Stimulated activated CD4-positive, alpha-beta T cell treated with anti-CD3 and anti-CD28 coated beads, Interleukin-12 subunit alpha, Interleukin-12 subunit beta, amount 100 ng/mL, for 24 hours (primary cell): ENCODE data around the gene NFKBIL1.
"Not testable (repeated sequence)": the region's sequence is repeated elsewhere in the genome, so short reads cannot be mapped to it uniquely, and the experiment has no call there.

ENCODE experiments used
- DNase-seq, 2 experiments: peaks; one replicate each; pipeline ENCODE4 v3.0.0-alpha.2; 2020; ENCODE audit warnings: low read depth in 2 of 2

Gene NFKBIL1

GRCh38 chr6:31580438-31580740 lies 33.0 kb downstream of the NFKBIL1 start:
- DNase-seq, result no peak

DNA sequence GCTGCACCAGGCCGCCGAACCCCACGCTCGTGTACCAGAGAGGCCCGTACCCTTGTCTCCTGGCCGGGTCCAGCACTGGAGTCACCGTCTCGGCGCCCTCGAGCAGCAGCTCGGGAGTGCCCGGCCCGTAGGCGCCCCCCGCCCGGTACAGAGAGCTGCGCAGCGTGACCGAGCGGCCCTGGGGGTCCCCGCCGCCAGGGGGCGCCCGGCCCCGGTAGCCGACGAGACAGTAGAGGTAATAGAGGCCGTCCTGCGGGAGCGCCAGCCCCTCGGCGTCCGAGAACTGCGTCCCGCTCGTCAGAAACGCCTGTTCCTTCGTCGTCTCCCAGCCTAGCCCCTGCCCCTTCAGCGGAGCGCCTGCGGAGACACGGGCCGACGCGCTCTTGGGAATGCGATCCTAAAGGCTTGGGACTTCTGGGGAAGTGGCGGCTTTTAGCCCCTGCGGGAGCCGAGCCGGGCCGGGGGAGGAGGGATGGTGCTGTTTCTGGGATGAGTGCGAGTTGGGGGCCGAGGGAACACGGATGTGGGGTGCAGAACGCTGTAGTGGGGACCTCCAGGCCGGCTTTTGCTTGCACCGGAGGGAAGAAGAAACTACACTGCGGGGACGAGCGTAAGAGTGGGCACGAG lies 33.5 kb downstream of the NFKBIL1 start:
- DNase-seq, result peak; percentile 75 to 89

- no peak for DNase-seq
Observed at GRCh38 chr6:31581434-31582229, 34.2 kb downstream of the NFKBIL1 start.

- DNase-seq, result no peak
Observed at GRCh38 chr6:31582230-31582643, 34.8 kb downstream of the NFKBIL1 start, which contains the start of gene LTB. LTB (minus strand) TSS chr6:31582424; CDS start chr6:31582417, 7 bp downstream.

DNA sequence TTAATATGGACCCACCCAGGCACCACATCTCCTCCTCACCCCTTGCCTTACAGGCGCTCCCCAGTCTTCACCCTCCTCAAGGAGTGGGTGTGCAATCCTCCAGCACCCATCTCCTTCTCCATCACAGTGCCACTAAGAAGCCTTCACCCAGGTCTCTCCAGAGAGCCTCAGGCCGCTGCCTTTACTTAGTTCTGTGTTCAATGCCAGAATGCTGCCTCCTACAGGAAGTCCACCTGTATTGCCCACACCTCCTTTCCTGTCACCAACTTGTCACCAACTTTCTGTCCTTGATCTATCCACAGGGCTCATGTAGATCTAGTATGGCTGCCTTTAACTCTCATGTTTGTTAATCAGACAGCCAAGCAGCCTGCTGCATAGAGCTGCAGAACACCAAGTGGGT lies 38.1 kb downstream of the NFKBIL1 start:
- no peak for DNase-seq

DNA sequence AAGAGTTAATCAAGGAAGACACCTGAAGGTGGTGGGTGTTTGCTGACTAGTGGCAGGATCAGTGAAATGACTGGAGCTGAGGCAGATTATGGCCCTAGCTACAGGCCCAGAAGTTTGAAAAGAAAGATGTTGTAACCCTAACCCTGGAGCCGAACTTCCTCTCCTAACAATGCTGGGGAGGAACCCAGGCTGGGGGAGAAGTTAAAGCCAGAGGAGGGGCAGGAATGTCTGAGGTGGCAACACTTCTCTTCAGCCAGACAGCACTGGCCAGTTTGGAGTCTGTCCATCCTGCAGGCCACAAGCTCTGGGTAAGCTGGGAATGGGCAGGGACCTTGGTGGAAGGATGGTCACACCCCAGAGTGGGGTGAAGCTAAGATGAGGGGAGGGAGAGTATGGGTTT lies 38.6 kb downstream of the NFKBIL1 start, which contains the start of gene LST1:
Gene LST1, plus strand, starts transcription at position 270 of the 400 bp plus-strand sequence. CDS start 1,023 bp downstream, outside the sequence.
- DNase-seq, result no peak

DNA sequence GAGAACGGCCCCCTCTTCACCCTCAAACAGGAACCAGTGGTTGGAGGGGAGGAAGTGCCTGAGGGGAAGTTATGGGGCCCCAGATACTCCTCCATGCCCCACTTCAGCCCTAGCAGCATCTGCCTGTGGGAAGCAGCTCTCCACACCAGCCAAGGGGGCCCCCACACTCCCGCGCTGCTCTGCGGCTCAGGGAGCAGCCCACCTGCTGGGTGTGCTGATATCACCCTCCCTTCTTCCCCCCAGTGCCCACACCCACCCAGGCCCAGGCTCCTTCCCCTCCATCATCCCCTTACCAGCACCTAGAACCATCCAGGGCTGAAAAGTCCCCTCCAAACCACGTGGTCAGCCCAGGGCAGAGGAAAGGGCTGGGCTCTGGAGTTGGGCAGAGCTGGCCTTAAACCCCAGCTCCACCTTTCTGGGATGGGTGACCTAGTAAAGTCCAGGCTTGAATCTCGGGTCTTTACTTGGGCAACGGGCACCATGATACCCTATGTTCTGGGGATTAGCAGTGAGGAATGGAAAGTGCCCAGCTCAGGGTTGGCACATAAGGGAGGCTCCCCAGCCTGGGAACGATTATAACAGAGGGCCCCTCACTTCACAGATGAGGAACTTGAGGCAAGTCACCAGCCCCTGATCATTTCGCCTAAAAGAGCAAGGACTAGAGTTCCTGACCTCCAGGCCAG lies 39.3 kb downstream of the NFKBIL1 start:
- DNase-seq, result no peak

GRCh38 chr6:31587791-31588777 lies 40.7 kb downstream of the NFKBIL1 start:
- DNase-seq, result no peak

DNA sequence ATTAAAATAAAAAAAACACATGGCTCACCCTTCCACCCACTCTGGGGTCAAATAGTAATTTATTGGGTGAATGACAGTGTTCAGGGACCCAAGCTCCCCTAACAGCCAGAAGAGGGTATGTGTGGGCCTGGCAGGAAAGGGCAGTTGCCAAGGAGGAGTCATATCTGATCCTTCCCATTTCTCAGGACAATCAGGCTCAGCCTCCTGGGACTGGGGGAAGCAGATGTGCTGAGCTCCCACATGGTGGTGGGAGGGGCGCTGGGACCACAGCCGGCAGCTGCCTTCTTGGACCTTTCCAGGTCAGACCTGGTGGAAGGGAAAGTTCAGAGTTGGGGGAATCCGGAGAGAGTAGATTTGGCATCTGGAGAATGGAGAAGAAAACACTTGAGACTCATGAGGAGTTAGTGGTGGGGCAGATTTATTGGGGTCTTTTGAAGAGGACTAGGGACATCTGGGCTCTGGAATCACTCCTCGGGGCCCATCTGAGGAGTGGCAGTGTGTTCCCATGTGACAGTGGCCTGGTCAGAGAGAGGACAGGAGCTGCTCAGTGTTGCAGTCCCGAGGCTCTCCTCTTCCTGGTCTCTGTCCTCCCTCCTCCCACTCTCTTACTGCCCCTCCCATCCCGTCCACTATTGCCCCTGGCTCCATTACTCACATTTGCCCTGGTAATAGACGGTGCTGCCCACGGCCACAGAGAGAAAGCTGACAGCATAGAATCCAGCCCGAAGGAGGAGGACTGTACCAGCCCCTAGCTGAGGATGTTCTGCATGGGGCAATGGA lies 41.7 kb downstream of the NFKBIL1 start:
- no peak for DNase-seq

DNA sequence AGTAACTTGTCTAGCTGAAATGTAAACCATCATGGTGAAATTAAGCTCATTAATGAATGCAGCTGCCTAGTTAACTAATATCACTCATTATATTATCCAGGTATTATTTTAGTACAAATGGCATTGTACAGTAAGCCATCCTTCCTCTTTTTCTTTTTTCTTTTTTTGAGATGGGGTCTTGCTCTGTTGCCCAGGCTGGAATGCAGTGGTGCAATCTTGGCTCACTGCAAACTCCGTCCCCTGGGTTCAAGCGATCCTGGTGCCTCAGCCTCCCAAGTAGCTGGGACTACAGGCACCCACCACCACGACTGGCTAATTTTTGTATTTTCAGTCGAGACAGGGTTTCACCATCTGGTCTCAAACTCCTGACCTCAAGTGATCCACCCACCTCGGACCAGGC lies 43.3 kb downstream of the NFKBIL1 start:
- not testable (repeated sequence) for DNase-seq

DNA sequence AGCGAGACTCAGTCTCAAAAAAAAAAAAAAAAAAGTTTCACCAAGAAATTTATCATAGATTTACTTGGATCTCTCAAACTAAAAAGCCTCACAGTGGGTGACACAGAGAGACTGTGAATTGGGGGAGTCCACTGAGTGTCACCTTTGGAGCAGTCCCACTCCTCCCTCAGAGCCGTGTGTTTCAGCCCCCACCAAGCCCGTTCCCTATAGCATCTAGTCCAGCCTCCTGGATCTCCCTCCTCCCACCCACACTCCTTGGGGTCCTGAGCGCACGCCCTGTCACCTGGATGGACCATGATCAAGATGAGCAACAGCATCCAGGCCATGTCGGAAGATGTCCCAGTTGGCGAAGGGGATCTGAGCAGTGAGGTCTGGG lies 45.0 kb downstream of the NFKBIL1 start:
- DNase-seq, result no peak

DNA sequence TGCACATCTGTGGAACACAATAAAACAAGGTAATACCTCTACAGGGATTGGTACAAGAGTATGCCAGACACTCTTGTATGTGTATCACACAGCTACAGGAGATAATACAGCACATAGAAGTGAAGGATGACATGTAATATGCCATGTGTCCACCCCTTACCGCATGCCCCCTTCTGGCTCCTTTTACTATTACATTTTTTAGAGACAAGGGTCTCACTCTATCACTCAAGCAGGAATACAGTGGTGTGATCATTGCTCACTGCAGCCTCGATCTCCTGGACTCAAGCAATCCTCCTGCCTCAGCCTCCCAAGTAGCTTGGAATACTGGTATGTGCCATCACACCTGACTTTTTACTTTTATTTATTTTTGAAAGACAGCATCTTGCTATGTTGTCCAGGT lies 49.6 kb downstream of the NFKBIL1 start:
- no peak for DNase-seq

- no peak for DNase-seq
Observed at GRCh38 chr6:31607317-31607716, 59.9 kb downstream of the NFKBIL1 start.
